ENCODE measurements around the gene TUBGCP3.
"Not testable (repeated sequence)": the region's sequence is repeated elsewhere in the genome, so short reads cannot be mapped to it uniquely, and the experiment has no call there.

Gene TUBGCP3

DNA sequence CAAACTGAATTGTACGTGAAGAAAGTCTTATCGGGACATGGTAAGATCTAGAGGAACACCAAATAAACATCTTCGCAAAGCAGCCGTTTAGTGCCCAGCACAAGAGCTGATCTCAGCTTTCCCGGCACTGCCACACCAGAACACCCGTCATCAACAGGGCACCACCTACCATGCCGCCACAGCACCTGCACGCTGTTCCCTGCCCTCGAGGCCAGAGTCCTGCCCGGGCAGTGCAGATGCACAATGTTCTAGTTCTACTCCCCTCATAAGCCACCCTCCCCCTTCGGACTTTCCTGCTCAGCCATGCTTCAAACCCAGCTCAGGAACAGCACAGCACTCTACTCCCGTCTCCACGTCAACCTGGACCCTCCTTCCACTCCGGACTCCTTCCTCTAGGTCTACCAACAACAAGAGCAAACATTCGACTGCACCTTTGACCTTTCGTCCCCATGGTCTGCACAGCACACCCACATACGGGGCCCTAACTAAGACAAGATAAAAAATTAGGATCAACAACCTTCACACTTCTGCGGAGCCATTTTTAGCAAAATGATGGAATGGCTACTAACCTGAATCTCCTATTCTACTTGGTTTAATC, 25.1 kb downstream of the TUBGCP3 start:
- TF ChIP-seq, protein P1, sequence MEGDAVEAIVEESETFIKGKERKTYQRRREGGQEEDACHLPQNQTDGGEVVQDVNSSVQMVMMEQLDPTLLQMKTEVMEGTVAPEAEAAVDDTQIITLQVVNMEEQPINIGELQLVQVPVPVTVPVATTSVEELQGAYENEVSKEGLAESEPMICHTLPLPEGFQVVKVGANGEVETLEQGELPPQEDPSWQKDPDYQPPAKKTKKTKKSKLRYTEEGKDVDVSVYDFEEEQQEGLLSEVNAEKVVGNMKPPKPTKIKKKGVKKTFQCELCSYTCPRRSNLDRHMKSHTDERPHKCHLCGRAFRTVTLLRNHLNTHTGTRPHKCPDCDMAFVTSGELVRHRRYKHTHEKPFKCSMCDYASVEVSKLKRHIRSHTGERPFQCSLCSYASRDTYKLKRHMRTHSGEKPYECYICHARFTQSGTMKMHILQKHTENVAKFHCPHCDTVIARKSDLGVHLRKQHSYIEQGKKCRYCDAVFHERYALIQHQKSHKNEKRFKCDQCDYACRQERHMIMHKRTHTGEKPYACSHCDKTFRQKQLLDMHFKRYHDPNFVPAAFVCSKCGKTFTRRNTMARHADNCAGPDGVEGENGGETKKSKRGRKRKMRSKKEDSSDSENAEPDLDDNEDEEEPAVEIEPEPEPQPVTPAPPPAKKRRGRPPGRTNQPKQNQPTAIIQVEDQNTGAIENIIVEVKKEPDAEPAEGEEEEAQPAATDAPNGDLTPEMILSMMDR (IDR thresholded peaks at IDR 0.05; ENCODE audit: low read depth, low read length) = no peak
- no peak overlapping the region for H3K4me3 ChIP-seq (ENCODE audit: low read depth, low read length)

DNA sequence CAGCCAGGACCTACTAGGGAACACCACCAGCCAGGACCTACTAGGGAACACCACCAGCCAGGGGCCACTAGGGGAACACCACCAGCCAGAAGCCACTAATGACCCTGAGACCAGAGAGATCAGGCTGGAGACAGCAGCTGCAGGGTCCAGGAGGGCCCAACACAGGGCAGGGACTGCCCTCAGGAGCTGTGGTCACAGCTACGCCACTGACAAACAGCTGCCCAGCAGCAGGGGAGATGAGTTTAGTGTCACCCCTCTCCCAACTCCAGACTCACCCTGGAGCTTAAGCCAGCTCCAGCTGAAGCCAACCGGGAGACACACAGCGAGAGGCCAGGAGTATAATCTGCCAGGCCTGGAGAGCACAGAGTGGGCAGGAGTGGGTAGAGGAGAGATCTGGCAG, 25.7 kb downstream of the TUBGCP3 start:
- TF ChIP-seq, protein P1 (IDR thresholded peaks at IDR 0.05; ENCODE audit: low read depth, low read length) = no peak
- no peak overlapping the region for H3K4me3 ChIP-seq (ENCODE audit: low read depth, low read length)

DNA sequence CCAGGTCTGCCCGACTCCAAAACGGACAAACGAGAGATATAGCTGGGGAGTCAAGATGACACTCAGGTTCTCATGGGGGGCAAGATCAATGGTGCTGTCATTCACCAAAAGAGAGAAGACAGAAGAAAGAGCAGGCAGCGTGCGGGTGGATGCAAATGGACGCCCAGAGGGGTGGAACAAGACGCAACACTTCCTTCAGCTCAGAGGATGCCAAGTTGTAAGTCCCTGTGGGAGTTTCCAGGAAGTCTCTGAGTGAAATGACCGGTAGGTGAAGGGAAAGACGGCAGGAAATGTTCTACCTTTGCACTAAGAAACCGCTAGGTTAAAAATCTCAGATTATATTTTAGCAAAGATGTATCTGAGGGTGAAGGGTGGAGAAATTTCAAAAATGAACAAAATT, 26.5 kb downstream of the TUBGCP3 start:
- H3K4me3 ChIP-seq (ENCODE audit: low read depth, low read length) = no peak overlapping the region
- TF ChIP-seq, protein P1 (IDR thresholded peaks at IDR 0.05; ENCODE audit: low read depth, low read length) = no peak

DNA sequence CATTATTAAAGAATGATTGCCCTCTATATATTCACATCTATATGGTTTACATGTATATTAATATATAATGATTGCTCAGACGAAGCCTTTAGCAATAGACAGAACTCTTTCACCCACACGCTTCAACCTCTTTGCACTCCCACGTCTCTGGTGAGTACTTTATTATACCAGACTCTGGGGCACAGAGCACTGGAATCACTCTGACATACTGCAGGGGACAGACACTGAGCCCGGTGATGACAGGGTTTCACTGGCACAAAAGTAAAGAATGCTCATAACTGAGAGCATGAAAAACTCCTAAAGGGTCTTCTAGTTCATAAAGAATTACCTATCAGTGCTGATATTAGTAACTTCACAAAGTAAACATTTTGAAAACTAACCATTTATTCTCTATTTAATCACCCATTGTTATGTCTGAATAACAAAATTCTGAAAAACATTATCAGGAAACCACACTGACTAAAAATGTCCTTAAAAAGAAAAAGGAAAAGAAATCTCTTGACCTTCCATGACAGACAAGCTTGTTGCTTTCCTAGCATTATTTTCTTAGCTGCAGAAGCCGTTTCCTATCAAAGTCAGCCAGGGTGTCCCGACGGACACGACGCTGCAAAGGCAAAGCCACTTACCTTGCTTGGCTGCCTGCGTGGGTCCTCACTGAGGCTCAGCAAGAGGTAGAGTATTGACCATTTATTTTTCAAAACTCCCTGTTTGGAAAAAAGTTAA, 29.1 kb downstream of the TUBGCP3 start:
- TF ChIP-seq, protein P1 (IDR thresholded peaks at IDR 0.05; ENCODE audit: low read depth, low read length) = no peak
- H3K4me3 ChIP-seq (ENCODE audit: low read depth, low read length) = no peak overlapping the region

DNA sequence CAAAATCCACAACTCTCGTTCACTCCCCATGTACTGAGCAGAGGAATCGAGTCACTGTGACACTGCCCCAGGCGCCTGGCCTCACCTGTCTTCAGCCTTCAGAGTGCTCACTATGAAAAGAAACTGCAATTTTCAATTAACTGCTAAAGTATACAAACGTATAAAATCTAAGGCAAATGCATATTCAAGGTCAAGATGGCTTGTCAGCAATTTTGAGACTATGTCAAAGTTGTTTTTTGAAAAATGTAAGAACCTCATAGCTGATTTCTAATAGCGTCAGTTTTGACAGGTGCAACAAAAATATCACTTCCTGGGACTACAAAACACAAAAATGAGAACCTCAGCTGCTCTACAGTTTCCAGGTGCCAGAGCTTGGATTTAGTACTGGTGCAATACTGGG, 31.4 kb downstream of the TUBGCP3 start:
- TF ChIP-seq, protein P1 (IDR thresholded peaks at IDR 0.05; ENCODE audit: low read depth, low read length) = no peak

DNA sequence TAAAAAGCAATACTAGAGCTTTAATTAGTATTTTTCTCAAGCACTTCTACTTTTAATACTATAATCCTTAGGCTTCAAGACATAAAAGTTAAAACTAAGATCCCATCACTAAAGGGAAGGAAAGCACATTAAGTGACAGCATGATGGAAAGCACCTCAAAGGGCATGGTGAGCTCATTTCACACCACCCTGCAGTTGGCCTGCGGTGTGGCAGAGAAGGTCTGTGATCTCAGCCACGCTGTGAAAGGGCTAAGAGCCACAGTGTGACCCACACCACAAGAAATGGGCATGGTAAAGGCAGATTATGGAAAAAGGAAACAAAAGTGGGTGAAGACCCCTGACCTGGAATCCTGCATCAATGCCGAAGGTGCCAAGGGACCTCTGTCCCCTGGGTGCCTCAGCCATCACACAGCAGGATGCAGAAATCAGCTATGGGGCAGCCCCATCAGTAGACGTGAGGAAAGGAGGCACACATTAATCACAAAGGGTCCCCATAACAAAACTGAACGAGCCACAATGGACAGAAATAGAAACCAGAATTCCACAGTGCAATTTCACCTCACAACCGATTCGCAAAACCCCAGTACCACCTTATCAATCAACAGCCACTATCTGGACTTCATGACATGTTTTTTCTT, 33.6 kb downstream of the TUBGCP3 start:
- TF ChIP-seq, protein P1 (IDR thresholded peaks at IDR 0.05; ENCODE audit: low read depth, low read length) = no peak

More for the DNA sequence above, 31.4 kb downstream of the TUBGCP3 start:
- H3K4me3 ChIP-seq (ENCODE audit: low read depth, low read length) = no peak overlapping the region

DNA sequence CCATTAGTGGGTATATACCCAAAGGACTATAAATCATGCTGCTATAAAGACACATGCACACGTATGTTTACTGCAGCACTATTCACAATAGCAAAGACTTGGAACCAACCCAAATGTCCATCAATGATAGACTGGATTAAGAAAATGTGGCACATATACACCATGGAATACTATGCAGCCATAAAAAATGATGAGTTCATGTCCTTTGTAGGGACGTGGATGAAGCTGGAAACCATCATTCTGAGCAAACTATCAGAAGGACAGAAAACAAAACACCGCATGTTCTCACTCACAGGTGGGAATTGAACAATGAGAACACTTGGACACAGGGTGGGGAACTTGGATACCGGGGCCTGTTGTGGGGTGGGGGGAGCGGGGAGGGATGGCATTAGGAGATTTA, 39.0 kb downstream of the TUBGCP3 start:
- H3K4me3 ChIP-seq (ENCODE audit: low read depth, low read length) = not testable (repeated sequence)

More for the DNA sequence above, 33.6 kb downstream of the TUBGCP3 start:
- no peak overlapping the region for H3K4me3 ChIP-seq (ENCODE audit: low read depth, low read length)

All from WI38 (cell line).